ENCODE results near the gene RNF2. TPM values are rescaled to one million over a fixed set of nuclear protein-coding genes. Genes with fewer than 3 reads are reported as not detected.

Gene RNF2
- total RNA-seq, 3 donors from 2014 or later = 26.7 to 29.7 (median 27.2) TPM

Other genes with a start within 250 kb of the RNF2 start
- 10 to 100 TPM in 2 of 3 donors, 1 to 10 TPM in 1; 5.6 to 14.2 (median 12.2) TPM for gene NIBAN1, start 71.0 kb upstream of the RNF2 start, total RNA-seq
- 10 to 100 TPM; 13.7 to 16.8 (median 15.3) TPM for gene TRMT1L, start 111.4 kb downstream of the RNF2 start, total RNA-seq
- gene SWT1, start 111.6 kb downstream of the RNF2 start, total RNA-seq = 1 to 10 TPM in 2 of 3 donors, under 1 TPM in 1; 0.66 to 1.7 (median 1.0) TPM